LHCN-M2 (cell line): ENCODE data around the gene AKAP8L. TPM values are rescaled to one million over a fixed set of nuclear protein-coding genes. Genes with fewer than 3 reads are reported as not detected.
A peak's percentile ranks its signal among the peaks of the same experiment; 100 is the strongest.
"Not testable (repeated sequence)": the region's sequence is repeated elsewhere in the genome, so short reads cannot be mapped to it uniquely, and the experiment has no call there.

Experiments used
- DNase-seq: peaks from one replicate; pipeline ENCODE4 v3.0.0-alpha.2; 2012; ENCODE audit warnings: low read depth
- total RNA-seq: library from RNA; depleted of rRNA; stranded (reverse); fragments of >200 nt; gene quantifications from 2 replicates; pipeline ENCODE4 v1.2.3, GENCODE V29; 2014; rRNA removed

Gene AKAP8L
- total RNA-seq, 1 experiment from 2014 or later, result 54.1 TPM

GRCh38 chr19:15360015-15360414 is 58.8 kb downstream of the AKAP8L start:
- not testable (repeated sequence) for DNase-seq

GRCh38 chr19:15358918-15359317 is 59.9 kb downstream of the AKAP8L start:
- no peak for DNase-seq

- DNase-seq, result no peak
These were observed 60.9 kb downstream of the AKAP8L start for GRCh38 chr19:15357906-15358305.

GRCh38 chr19:15354566-15355296 is 64.1 kb downstream of the AKAP8L start:
- DNase-seq, result no peak

- DNase-seq, result no peak
These were observed 64.9 kb downstream of the AKAP8L start for GRCh38 chr19:15353908-15354307.

GRCh38 chr19:15352535-15352934 is 66.3 kb downstream of the AKAP8L start:
- DNase-seq, result not testable (repeated sequence)

- not testable (repeated sequence) for DNase-seq
These were observed 77.5 kb downstream of the AKAP8L start for GRCh38 chr19:15341328-15341727.

- DNase-seq, result no peak
These were observed 78.7 kb downstream of the AKAP8L start for GRCh38 chr19:15340086-15340485.

GRCh38 chr19:15337202-15337601 is 81.6 kb downstream of the AKAP8L start:
- peak; percentile 61 for DNase-seq

GRCh38 chr19:15335992-15336391 is 82.8 kb downstream of the AKAP8L start:
- DNase-seq, result not testable (repeated sequence)

- peak; percentile 36 for DNase-seq
These were observed 86.3 kb downstream of the AKAP8L start, which contains the start of gene BRD4 for GRCh38 chr19:15332311-15332996. TSS of gene BRD4 (minus strand) at chr19:15332539. CDS start at chr19:15273099, 59,440 bp downstream.

- peak; percentile 25 for DNase-seq
These were observed 87.1 kb downstream of the AKAP8L start for GRCh38 chr19:15331419-15332310.

- DNase-seq, result peak; percentile 54
These were observed 87.9 kb downstream of the AKAP8L start for GRCh38 chr19:15330801-15331418.

Other genes starting within 250 kb of the AKAP8L start
- 10.3 and 13.8 TPM in 2 replicates for gene NOTCH3, start 218.0 kb downstream of the AKAP8L start, total RNA-seq
- gene EPHX3, start 186.5 kb downstream of the AKAP8L start, total RNA-seq, result not detected in 2 replicates
- gene BRD4, start 86.4 kb downstream of the AKAP8L start, total RNA-seq, result 15.6 and 18.3 TPM in 2 replicates
- gene AKAP8, start 39.2 kb downstream of the AKAP8L start, total RNA-seq, result 26.3 and 28.0 TPM in 2 replicates
- 21.5 and 25.9 TPM in 2 replicates for gene WIZ, start 31.0 kb upstream of the AKAP8L start, total RNA-seq
- 0.06 TPM in 1 of 2 replicates, not detected in the other for gene RASAL3, start 45.6 kb upstream of the AKAP8L start, total RNA-seq
- not detected in 2 replicates for gene PGLYRP2, start 60.5 kb upstream of the AKAP8L start, total RNA-seq
- gene CYP4F22, start 89.5 kb upstream of the AKAP8L start, total RNA-seq, result not detected in 2 replicates
- not detected in 2 replicates for gene CYP4F8, start 196.2 kb upstream of the AKAP8L start, total RNA-seq
- not detected in 2 replicates for gene CYP4F3, start 221.9 kb upstream of the AKAP8L start, total RNA-seq